HG02798 (cell line): Measurements from ENCODE around the gene PLXNA4.

Experiments
- ATAC-seq: cut with Tn5 transposase; IDR thresholded peaks from one replicate; pipeline ENCODE4 v1.9.1; 2021; ENCODE audit warnings: mild to moderate bottlenecking; ENCODE audit not compliant: unreplicated experiment, poor library complexity

PLXNA4 gene

GRCh38 chr7:132095111-132095765 lies 481.0 kb downstream of the PLXNA4 start:
- ATAC-seq, result no peak

GRCh38 chr7:132092106-132092505 lies 484.2 kb downstream of the PLXNA4 start:
- ATAC-seq, result no peak

GRCh38 chr7:132091706-132092105 lies 484.6 kb downstream of the PLXNA4 start:
- no peak for ATAC-seq

- ATAC-seq, result no peak
Observed at GRCh38 chr7:132090444-132090843, 485.8 kb downstream of the PLXNA4 start.

- no peak for ATAC-seq
Observed at GRCh38 chr7:132089356-132089755, 486.9 kb downstream of the PLXNA4 start.

- ATAC-seq, result no peak
Observed at GRCh38 chr7:132087421-132087820, 488.8 kb downstream of the PLXNA4 start.

- ATAC-seq, result no peak
Observed at GRCh38 chr7:132084776-132085388, 491.4 kb downstream of the PLXNA4 start.

GRCh38 chr7:132083537-132084123 lies 492.6 kb downstream of the PLXNA4 start:
- ATAC-seq, result no peak

GRCh38 chr7:132083126-132083525 lies 493.1 kb downstream of the PLXNA4 start:
- no peak for ATAC-seq

- ATAC-seq, result no peak
Observed at GRCh38 chr7:132082394-132082793, 493.9 kb downstream of the PLXNA4 start.

GRCh38 chr7:132081686-132082085 lies 494.6 kb downstream of the PLXNA4 start:
- ATAC-seq, result no peak

- ATAC-seq, result no peak
Observed at GRCh38 chr7:132080967-132081668, 495.2 kb downstream of the PLXNA4 start.

GRCh38 chr7:132080467-132080866 lies 495.8 kb downstream of the PLXNA4 start:
- ATAC-seq, result no peak

- ATAC-seq, result no peak
Observed at GRCh38 chr7:132078891-132079735, 497.2 kb downstream of the PLXNA4 start.

- ATAC-seq, result no peak
Observed at GRCh38 chr7:132077971-132078685, 498.1 kb downstream of the PLXNA4 start.

- ATAC-seq, result no peak
Observed at GRCh38 chr7:132076301-132077035, 499.8 kb downstream of the PLXNA4 start.

GRCh38 chr7:132075515-132075914 lies 500.8 kb downstream of the PLXNA4 start:
- no peak for ATAC-seq

GRCh38 chr7:132073920-132074589 lies 502.2 kb downstream of the PLXNA4 start:
- no peak for ATAC-seq
